ENCODE results near the gene AHI1. TPM values are rescaled to one million over a fixed set of nuclear protein-coding genes. Genes with fewer than 3 reads are reported as not detected.

Gene AHI1
- total and polyA plus RNA-seq, 2 experiments from 2014 or later = 14.8 to 21.5 TPM

- H3K4me1 ChIP-seq (ENCODE audit: insufficient read depth) = no peaks in the 10 kb centered on the region
- WGBS (ENCODE audit: low lambda C conversion rate, missing lambda C conversion rate) = 100% methylated on average over 1 of the region's 1 CpG
- H3K9me2 ChIP-seq (replicated peaks; ENCODE audit: insufficient read depth) = no peaks in the 10 kb centered on the region
- TF ChIP-seq CTCF (IDR thresholded peaks at IDR 0.05; ENCODE audit: poor library complexity) = no peak
- no peak for TF ChIP-seq EZH2phosphoT487 (IDR thresholded peaks at IDR 0.05; ENCODE audit: low read depth, severe bottlenecking, unreplicated experiment)
- TF ChIP-seq EZH2 (IDR thresholded peaks at IDR 0.05; ENCODE audit: borderline replicate concordance) = no peak
- no peaks in the 10 kb centered on the region for H3K27me3 ChIP-seq
- no peaks in the 10 kb centered on the region for H3K79me2 ChIP-seq
- H4K20me1 ChIP-seq (ENCODE audit: insufficient read depth, poor library complexity, severe bottlenecking) = no peaks in the 10 kb centered on the region
- no peak for DNase-seq (ENCODE audit: low spot score)
- no peak overlapping the region for H3K4me3 ChIP-seq
- no peak overlapping the region for H2AFZ ChIP-seq
- no peaks in the 10 kb centered on the region for H3K9me3 ChIP-seq (ENCODE audit: low read depth)
- no peak overlapping the region for H3K27ac ChIP-seq
- no peak overlapping the region for H3K4me2 ChIP-seq
- H3K36me3 ChIP-seq (replicated peaks; ENCODE audit: insufficient read depth, low read depth) = no peaks in the 10 kb centered on the region
Observed at GRCh38 chr6:135328136-135328535, 169.4 kb downstream of the AHI1 start.

DNA sequence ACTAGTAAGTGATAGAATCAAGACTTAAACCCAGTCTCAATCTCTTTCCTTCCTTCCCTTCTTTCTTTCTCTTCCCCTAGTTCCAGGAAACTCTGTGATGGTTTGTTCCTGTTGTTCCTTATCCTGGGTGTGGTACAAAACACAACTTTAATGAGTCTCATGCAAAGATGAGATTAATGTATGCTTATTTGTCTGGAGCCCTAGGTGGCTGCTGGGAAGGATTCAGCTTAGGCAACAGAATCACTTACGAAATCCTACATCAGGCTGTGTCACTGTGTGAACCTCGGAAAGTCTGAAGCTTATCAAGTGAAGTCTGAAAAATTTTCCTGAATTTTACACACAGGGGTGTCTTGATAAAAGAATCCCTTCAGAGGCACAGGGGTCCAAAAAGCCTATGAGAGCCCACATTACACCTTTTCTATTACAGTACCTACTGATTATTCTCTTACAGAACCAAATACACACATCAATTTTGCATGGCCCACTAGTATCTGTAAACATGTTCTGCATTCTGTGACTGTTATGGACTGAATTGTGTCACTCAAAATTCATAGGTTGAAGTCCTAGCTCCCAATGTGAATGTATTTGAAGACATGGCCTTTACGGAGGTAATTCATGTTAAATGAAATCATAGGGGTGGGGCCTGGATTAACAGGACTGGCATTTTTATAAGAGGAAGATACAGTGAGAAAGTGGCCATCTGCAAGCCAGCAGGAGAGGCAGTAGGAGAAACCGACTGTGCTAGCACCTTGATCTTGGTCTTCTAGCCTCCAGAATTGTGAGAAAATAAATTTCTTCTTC lies 171.7 kb downstream of the AHI1 start:
- Histone ChIP-seq H3K4me2 (no peak overlapping the region), H3K9me2 (replicated peaks; ENCODE audit: insufficient read depth) (no peaks in the 10 kb centered on the region), H3K9me3 (ENCODE audit: low read depth) (no peaks in the 10 kb centered on the region), H3K27ac (no peak overlapping the region), H3K27me3 (no peaks in the 10 kb centered on the region), H3K4me3 (no peak overlapping the region), H2AFZ (no peak overlapping the region), H4K20me1 (ENCODE audit: insufficient read depth, poor library complexity, severe bottlenecking) (no peaks in the 10 kb centered on the region), H3K36me3 (replicated peaks; ENCODE audit: insufficient read depth, low read depth) (no peaks in the 10 kb centered on the region), H3K4me1 (ENCODE audit: insufficient read depth) (no peaks in the 10 kb centered on the region), H3K79me2 (no peaks in the 10 kb centered on the region)
- TF ChIP-seq EZH2phosphoT487 (IDR thresholded peaks at IDR 0.05; ENCODE audit: low read depth, severe bottlenecking, unreplicated experiment) (no peak), CTCF (IDR thresholded peaks at IDR 0.05; ENCODE audit: poor library complexity) (no peak), EZH2 (IDR thresholded peaks at IDR 0.05; ENCODE audit: borderline replicate concordance) (no peak)
- DNase-seq (ENCODE audit: low spot score) = no peak
- WGBS (ENCODE audit: low lambda C conversion rate, missing lambda C conversion rate) = 81% methylated on average over 4 of the region's 4 CpGs

- Histone ChIP-seq H3K4me1 (ENCODE audit: insufficient read depth) (no peaks in the 10 kb centered on the region), H3K9me2 (replicated peaks; ENCODE audit: insufficient read depth) (no peaks in the 10 kb centered on the region), H3K4me2 (no peak overlapping the region), H3K79me2 (no peaks in the 10 kb centered on the region), H3K27ac (no peak overlapping the region), H3K4me3 (no peak overlapping the region), H3K9me3 (ENCODE audit: low read depth) (no peaks in the 10 kb centered on the region), H4K20me1 (ENCODE audit: insufficient read depth, poor library complexity, severe bottlenecking) (no peaks in the 10 kb centered on the region), H3K27me3 (no peaks in the 10 kb centered on the region), H2AFZ (no peak overlapping the region), H3K36me3 (replicated peaks; ENCODE audit: insufficient read depth, low read depth) (no peaks in the 10 kb centered on the region)
- DNase-seq (ENCODE audit: low spot score) = no peak
- TF ChIP-seq EZH2 (IDR thresholded peaks at IDR 0.05; ENCODE audit: borderline replicate concordance) (no peak), CTCF (IDR thresholded peaks at IDR 0.05; ENCODE audit: poor library complexity) (no peak), EZH2phosphoT487 (IDR thresholded peaks at IDR 0.05; ENCODE audit: low read depth, severe bottlenecking, unreplicated experiment) (no peak)
- WGBS (ENCODE audit: low lambda C conversion rate, missing lambda C conversion rate) = 97% methylated on average over 4 of the region's 4 CpGs
Observed at GRCh38 chr6:135324531-135324930, 173.0 kb downstream of the AHI1 start.

All from hepatocyte (in vitro differentiated cells).